Nephron (organoid): ENCODE data around the gene OS9.

Experiments used
- H3K27ac Mint-ChIP-seq, 3 experiments: 2 replicates each; pipeline ENCODE4 v1.8.0; 2020; ENCODE audit warnings: mixed read lengths in 3 of 3, mild to moderate bottlenecking in 2 of 3, moderate library complexity in 1 of 3
- H3K27me3 Mint-ChIP-seq: 2 replicates; pipeline ENCODE4 v1.8.0; 2021; ENCODE audit warnings: low read depth, mild to moderate bottlenecking, moderate library complexity, mixed read lengths
- H3K36me3 Mint-ChIP-seq: 2 replicates; pipeline ENCODE4 v1.8.0; 2020; ENCODE audit warnings: low read depth, mixed read lengths
- H3K4me1 Mint-ChIP-seq: 2 replicates; pipeline ENCODE4 v1.8.0; 2020; ENCODE audit warnings: mixed read lengths
- H3K4me3 Mint-ChIP-seq, 3 experiments: 2 replicates each; pipeline ENCODE4 v1.8.0; 2020; ENCODE audit warnings: mild to moderate bottlenecking in 3 of 3, mixed read lengths in 3 of 3, moderate library complexity in 2 of 3
- H3K9me3 Mint-ChIP-seq: 2 replicates; pipeline ENCODE4 v1.8.0; 2020; ENCODE audit warnings: mixed read lengths
- CTCF ChIP-seq, 3 experiments: fragments of 200-600 bp; sonication (generic); IDR thresholded peaks; one replicate each; pipeline ENCODE4 v1.5.0; 2021; ENCODE audit warnings: antibody characterized with exemption in 3 of 3; ENCODE audit not compliant: unreplicated experiment in 3 of 3

OS9 gene

GRCh38 chr12:57724003-57724935 lies 30.3 kb downstream of the OS9 start:
- H3K4me3 Mint-ChIP-seq = peak overlapping the region in 1 of 3 experiments; percentile 39
- H3K36me3 Mint-ChIP-seq = peaks cover 22% of the 10 kb centered on the region
- no peaks in the 10 kb centered on the region for H3K9me3 Mint-ChIP-seq
- no peak overlapping the region for H3K27ac Mint-ChIP-seq
- peaks cover 63% of the 10 kb centered on the region for H3K27me3 Mint-ChIP-seq
- no peak for TF ChIP-seq CTCF (IDR thresholded peaks at IDR 0.05; ENCODE audit: unreplicated experiment in 3 of 3)
- H3K4me1 Mint-ChIP-seq = no peaks in the 10 kb centered on the region

- no peak overlapping the region for H3K27ac Mint-ChIP-seq
- H3K4me1 Mint-ChIP-seq = no peaks in the 10 kb centered on the region
- H3K4me3 Mint-ChIP-seq = peak overlapping the region; percentile 13 to 39 (median 38)
- H3K27me3 Mint-ChIP-seq = peaks cover 72% of the 10 kb centered on the region
- no peak for TF ChIP-seq CTCF (IDR thresholded peaks at IDR 0.05; ENCODE audit: unreplicated experiment in 3 of 3)
- peaks cover 15% of the 10 kb centered on the region for H3K36me3 Mint-ChIP-seq
- H3K9me3 Mint-ChIP-seq = no peaks in the 10 kb centered on the region
These were observed 31.2 kb downstream of the OS9 start for GRCh38 chr12:57724936-57725740.

GRCh38 chr12:57725851-57726150 lies 31.9 kb downstream of the OS9 start:
- no peaks in the 10 kb centered on the region for H3K4me1 Mint-ChIP-seq
- no peaks in the 10 kb centered on the region for H3K9me3 Mint-ChIP-seq
- peaks cover 14% of the 10 kb centered on the region for H3K36me3 Mint-ChIP-seq
- peaks cover 79% of the 10 kb centered on the region for H3K27me3 Mint-ChIP-seq
- H3K4me3 Mint-ChIP-seq = peak overlapping the region; percentile 85 to 92 (median 90)
- peak overlapping the region in 1 of 3 experiments; percentile 74 for H3K27ac Mint-ChIP-seq
- no peak for TF ChIP-seq CTCF (IDR thresholded peaks at IDR 0.05; ENCODE audit: unreplicated experiment in 3 of 3)

GRCh38 chr12:57726151-57726883 lies 32.4 kb downstream of the OS9 start:
- Mint-ChIP-seq H3K4me3 (peak overlapping the region; percentile 85 to 92 (median 90)), H3K36me3 (peaks cover 15% of the 10 kb centered on the region), H3K27me3 (peaks cover 84% of the 10 kb centered on the region), H3K9me3 (no peaks in the 10 kb centered on the region), H3K4me1 (peaks cover 1% of the 10 kb centered on the region), H3K27ac (peak overlapping the region in 1 of 3 experiments; percentile 74)
- peak; percentile 60 to 64 (median 62) for TF ChIP-seq CTCF (IDR thresholded peaks at IDR 0.05; ENCODE audit: unreplicated experiment in 3 of 3)

GRCh38 chr12:57726884-57727757 lies 33.2 kb downstream of the OS9 start:
- H3K9me3 Mint-ChIP-seq = no peaks in the 10 kb centered on the region
- no peak overlapping the region for H3K27ac Mint-ChIP-seq
- peaks cover 5% of the 10 kb centered on the region for H3K4me1 Mint-ChIP-seq
- peak overlapping the region; percentile 55 to 70 (median 61) for H3K4me3 Mint-ChIP-seq
- H3K36me3 Mint-ChIP-seq = peaks cover 12% of the 10 kb centered on the region
- peaks cover 92% of the 10 kb centered on the region for H3K27me3 Mint-ChIP-seq
- no peak for TF ChIP-seq CTCF (IDR thresholded peaks at IDR 0.05; ENCODE audit: unreplicated experiment in 3 of 3)
